ENCODE data around the gene FITM1. TPM values are rescaled to one million over a fixed set of nuclear protein-coding genes. Genes with fewer than 3 reads are reported as not detected.
A peak's percentile ranks its signal among the peaks of the same experiment; 100 is the strongest.
"Not testable (repeated sequence)": the region's sequence is repeated elsewhere in the genome, so short reads cannot be mapped to it uniquely, and the experiment has no call there.

FITM1 gene
- polyA plus RNA-seq, 1 donor = 1.1 TPM

DNA sequence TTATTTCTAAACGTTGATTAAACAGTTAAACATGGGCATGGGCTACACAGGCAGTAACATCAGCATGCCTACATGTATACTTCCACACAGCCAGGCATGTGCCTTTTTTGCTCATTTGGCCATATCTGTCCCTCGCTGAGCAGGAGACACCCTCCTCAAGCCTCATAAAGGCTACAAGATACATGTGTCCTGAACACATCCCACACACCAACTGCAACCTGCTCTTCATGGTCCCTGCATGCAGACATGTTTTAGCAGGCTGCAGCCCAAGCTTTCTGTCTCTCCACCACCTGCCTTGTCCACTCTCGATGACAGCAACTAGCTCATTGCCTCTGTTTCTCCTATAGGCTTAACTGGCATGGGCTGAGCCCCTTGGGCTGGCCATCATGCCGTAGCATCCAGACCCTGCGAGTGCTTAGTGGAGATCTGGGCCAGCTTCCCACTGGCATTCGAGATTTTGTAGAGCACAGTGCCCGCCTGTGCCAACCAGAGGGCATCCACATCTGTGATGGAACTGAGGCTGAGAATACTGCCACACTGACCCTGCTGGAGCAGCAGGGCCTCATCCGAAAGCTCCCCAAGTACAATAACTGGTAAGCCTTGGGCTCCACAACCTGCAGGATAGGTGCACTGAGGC lies 33.8 kb upstream of the FITM1 start:
- DNase-seq = no peak

DNA sequence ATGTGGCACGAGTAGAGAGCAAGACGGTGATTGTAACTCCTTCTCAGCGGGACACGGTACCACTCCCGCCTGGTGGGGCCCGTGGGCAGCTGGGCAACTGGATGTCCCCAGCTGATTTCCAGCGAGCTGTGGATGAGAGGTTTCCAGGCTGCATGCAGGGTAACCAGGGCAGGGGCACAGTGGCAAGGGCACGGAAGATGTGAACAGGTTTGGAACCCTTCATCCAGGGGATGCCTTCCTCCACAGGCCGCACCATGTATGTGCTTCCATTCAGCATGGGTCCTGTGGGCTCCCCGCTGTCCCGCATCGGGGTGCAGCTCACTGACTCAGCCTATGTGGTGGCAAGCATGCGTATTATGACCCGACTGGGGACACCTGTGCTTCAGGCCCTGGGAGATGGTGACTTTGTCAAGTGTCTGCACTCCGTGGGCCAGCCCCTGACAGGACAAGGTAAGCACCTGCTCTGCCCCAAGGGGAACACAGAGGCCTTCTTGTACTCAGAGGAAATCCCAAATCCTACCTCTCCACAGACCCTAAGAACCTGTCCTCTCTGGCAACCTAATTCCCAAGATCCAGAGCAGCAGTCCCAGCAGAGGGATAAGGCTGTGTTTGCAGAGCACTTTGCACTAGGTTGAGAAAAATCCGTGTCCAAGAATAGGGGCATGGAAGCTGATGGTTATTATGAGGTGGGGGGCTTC lies 32.1 kb upstream of the FITM1 start:
- DNase-seq = no peak

DNA sequence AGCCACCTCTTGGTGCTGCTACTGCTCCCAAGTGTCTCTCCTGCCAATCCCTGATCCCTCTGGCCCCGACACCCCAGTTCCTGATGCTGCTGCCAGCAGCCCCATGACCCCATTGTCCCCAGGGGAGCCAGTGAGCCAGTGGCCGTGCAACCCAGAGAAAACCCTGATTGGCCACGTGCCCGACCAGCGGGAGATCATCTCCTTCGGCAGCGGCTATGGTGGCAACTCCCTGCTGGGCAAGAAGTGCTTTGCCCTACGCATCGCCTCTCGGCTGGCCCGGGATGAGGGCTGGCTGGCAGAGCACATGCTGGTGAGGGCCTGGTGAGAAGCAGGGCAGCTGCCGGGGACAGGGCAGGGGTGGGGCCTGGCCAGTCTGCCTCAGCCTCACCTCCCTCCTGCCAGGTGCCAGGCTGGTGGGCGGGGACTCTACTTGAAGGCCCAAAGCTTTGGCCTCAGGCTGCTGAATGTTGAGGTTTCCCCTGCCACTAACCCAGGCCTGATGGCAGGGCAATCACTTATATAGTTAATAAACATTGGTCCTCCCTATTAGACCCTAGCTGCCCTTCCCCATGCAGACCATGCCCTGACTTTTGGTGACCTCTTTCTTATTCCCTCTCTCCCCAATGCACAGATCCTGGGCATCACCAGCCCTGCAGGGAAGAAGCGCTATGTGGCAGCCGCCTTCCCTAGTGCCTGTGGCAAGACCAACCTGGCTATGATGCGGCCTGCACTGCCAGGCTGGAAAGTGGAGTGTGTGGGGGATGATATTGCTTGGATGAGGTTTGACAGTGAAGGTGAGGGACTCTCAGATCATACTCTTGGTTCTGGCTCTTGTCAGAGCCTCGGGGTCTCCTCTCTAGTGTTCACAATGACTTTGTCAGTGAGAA lies 31.3 kb upstream of the FITM1 start:
- no peak for DNase-seq

- no peak for DNase-seq
Observed at GRCh38 chr14:24100197-24100981, 30.1 kb upstream of the FITM1 start.

DNA sequence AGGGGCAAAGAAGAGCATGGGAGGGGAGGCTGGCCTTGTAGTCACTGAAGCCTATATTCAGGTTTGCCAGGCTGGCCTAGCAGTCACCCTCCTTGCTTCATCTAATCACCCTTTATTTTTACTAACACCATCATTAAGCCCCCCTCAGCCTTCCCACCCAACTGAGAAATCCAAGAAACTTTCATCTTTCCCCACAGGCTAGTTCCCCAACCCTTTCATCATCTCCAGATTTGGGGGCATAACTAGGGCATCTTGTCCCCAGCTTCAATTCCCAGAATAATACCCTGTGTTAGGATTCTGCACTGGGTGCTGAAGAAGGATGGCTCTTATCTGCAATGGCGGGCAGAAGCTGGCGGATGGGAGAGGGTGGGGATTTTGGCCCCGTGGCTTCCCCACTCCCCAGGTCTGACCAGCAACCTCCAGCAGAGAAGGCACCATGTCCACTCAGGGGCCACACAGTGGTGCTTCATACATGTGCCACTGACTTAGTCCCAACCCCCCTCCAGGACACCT lies 29.4 kb upstream of the FITM1 start:
- DNase-seq = no peak

- DNase-seq = no peak
Observed at GRCh38 chr14:24102357-24103048, 28.0 kb upstream of the FITM1 start.

- DNase-seq = no peak
Observed at GRCh38 chr14:24103451-24103850, 27.0 kb upstream of the FITM1 start.

DNA sequence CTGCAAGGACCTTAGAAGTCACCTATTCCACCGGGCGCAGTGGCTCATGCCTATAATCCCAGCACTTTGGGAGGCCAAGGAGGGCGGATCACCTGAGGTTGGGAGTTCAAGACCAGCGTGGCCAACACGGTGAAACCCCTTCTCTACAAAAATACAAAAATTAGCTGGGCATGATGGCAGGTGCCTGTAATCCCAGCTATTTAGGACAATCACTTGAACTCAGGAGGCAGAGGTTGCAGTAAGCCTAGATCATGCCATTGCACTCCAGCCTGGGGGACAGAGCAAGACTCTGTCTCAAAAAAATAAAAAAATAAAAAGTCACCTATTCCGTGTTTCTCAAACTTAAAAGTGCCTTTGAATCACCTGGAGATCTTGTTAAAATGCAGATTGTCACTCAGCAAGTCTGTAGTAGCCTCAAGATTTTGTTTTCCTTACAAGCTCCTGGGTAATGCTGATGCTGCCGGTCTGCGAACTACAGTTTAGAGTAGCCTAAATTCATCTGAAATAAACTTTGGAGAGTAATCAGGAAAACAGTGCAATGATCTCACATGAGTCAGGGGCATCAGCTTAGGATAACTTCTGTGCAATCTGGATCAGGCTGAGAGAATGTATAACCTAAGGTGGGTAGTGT lies 24.7 kb upstream of the FITM1 start:
- not testable (repeated sequence) for DNase-seq

GRCh38 chr14:24106672-24107271 lies 23.7 kb upstream of the FITM1 start:
- DNase-seq = no peak

DNA sequence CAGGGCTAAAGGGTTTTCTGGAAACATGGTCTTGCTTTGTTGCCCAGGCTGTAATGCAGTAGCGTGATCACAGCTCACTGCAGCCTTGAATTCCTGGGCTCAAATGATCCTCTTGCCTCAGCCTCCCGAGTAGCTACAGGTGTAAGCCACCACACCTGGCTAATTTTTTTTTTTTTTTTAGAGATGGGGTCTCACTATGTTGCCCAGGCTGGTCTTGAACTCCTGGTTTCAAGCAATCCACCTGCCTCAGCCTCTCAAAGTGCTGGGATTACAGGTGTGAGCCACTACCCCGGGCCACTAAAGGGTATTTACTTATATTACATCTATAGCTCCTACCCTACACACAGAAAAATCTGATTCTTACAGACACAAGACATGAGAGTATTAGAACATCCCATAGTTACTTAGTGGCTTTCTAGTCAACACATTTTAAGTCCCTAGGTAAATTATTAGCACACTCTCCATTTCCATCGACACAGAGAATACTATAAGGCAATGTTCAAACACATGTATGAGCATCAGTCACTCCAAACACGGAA lies 22.1 kb upstream of the FITM1 start:
- no peak for DNase-seq

DNA sequence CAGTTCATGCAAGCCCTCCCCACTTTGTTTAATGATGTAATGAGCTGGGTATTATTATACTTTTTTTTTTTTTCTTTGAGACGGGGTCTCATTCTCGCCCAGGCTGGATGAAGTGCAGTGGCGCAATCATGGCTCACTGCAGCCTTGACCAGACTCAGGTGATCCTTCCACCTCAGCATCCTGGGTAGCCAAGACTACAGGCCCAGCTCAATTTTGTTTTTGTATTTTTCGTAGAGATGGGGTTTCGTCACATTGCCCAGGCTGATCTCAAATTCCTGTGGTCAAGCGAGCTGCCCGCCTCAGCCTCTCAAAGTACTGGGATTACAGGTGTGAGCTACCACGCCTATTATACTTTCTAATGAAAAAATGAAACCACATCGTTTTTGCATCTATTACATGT lies 20.4 kb upstream of the FITM1 start:
- DNase-seq = no peak

- DNase-seq = no peak
Observed at GRCh38 chr14:24110523-24110922, 19.9 kb upstream of the FITM1 start.

GRCh38 chr14:24113379-24113800 lies 17.1 kb upstream of the FITM1 start:
- DNase-seq = no peak

- peak; percentile 85 for DNase-seq
Observed at GRCh38 chr14:24113801-24114531, 16.5 kb upstream of the FITM1 start.

GRCh38 chr14:24114532-24115421 lies 15.7 kb upstream of the FITM1 start, which contains the start of the genes DCAF11 and NRL:
Gene DCAF11, plus strand, starts transcription at chr14:24114777. Its CDS starts 818 bp downstream, at chr14:24115595.
Gene NRL, minus strand, starts transcription at chr14:24114949. Its CDS starts 32,101 bp downstream, at chr14:24082848.
- DNase-seq = peak; percentile 100

DNA sequence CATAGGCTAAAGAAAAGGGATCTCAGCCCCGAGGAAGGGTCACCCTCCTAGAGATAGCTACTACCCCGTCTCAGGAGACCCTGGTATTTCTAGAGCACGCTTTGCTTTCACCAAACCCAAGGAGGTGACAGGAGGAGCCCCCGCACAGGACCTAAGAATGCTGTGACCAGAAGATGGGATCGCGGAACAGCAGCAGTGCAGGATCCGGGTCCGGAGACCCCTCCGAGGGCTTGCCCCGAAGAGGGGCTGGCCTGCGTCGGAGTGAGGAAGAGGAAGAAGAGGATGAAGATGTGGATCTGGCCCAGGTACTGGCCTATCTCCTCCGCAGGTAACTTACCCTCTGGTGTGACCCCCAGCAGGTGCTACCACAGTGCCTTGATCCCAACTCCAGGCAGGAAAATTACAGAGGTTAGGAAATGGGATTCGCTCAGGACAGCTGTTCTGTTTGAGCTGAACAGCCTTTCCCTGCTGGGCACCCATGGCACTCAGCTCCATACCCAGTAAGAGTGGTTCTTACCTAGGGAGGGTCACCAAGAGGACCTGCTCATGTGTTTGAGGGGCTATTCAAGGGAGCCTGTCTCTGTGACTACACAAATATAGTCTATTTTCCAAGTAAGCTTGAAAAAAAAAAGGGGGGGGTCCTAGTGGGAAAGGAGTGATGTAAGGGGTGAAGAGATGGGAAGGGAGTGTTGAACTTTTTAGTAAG lies 14.9 kb upstream of the FITM1 start:
- no peak for DNase-seq

GRCh38 chr14:24116128-24116814 lies 14.2 kb upstream of the FITM1 start:
- no peak for DNase-seq

All from left kidney (tissue), 2 donors.